GM12878 (cell line): Measurements from ENCODE around the gene CPNE5. TPM values are rescaled to one million over a fixed set of nuclear protein-coding genes. Genes with fewer than 3 reads are reported as not detected.

ENCODE experiments used
- ATAC-seq: fragments of 200-7000 bp; cut with Tn5 transposase; 3 replicates; pipeline ENCODE4 v1.9.1; 2020; ENCODE audit warnings: mild to moderate bottlenecking, moderate library complexity
- BruUV-seq: library from RNA; stranded (reverse); fragments of 400-500 nt; replicated peaks from 2 replicates; lab custom pipeline; 2021; lab: Mats Ljungman, UMichigan
- CTCF ChIA-PET: fragments of 300-600 bp; sonication (Branson Sonifier 250); formaldehyde crosslinking; extraction: SDS; loops from one replicate; lab custom pipeline; 2021; ENCODE audit warnings: inconsistent platforms; lab: Yijun Ruan, JAX
- POLR2A ChIA-PET: fragments of 350-600 bp; formaldehyde crosslinking; extraction: SDS; loops from one replicate; lab custom pipeline; 2021; ENCODE audit warnings: inconsistent platforms; lab: Charles Lee
- RAD21 ChIA-PET: fragments of 300-600 bp; sonication (Branson Sonifier 250); formaldehyde crosslinking; loops from one replicate; lab custom pipeline; 2023; ENCODE audit warnings: antibody characterized with exemption; ENCODE audit not compliant: unreplicated experiment; lab: Charles Lee
- SMC1A ChIA-PET: fragments of 300-600 bp; sonication (Branson Sonifier 250); formaldehyde crosslinking; loops from one replicate; lab custom pipeline; 2023; ENCODE audit not compliant: unreplicated experiment, uncharacterized antibody; lab: Charles Lee
- DNase-seq: peaks from one replicate; pipeline ENCODE4 v3.0.0-alpha.2; 2011; ENCODE audit warnings: low read depth, low spot score
- FAIRE-seq: peaks from 3 replicates; lab custom pipeline; 2011; peaks lifted over from hg19 to GRCh38; lab: Jason Lieb, UNC
- H2AFZ ChIP-seq: 2 replicates; pipeline ENCODE4 v1.6.0; 2011; ENCODE audit warnings: low read depth, low read length, control low read depth; ENCODE audit not compliant: control insufficient read depth
- H3K27ac ChIP-seq: 2 replicates; pipeline ENCODE4 v1.5.1; 2011; ENCODE audit warnings: control low read depth; ENCODE audit not compliant: control insufficient read depth, insufficient read depth
- H3K27me3 ChIP-seq, 2 experiments: replicated peaks in 1 of 2; 2 replicates each; pipeline versions ENCODE4 v1.6.0 to v1.6.1; 2011; ENCODE audit warnings: low read length in 1 of 2; ENCODE audit not compliant: control insufficient read depth in 2 of 2, insufficient read depth in 2 of 2
- H3K36me3 ChIP-seq, 2 experiments: 2 replicates each; pipeline ENCODE4 v1.5.1; 2011; ENCODE audit warnings: low read length in 1 of 2; ENCODE audit not compliant: control insufficient read depth in 2 of 2, insufficient read depth in 2 of 2
- H3K4me1 ChIP-seq: 2 replicates; pipeline ENCODE4 v1.6.1; 2011; ENCODE audit warnings: mild to moderate bottlenecking, low read length, moderate library complexity, mixed read lengths; ENCODE audit not compliant: control insufficient read depth, insufficient read depth
- H3K4me2 ChIP-seq: 2 replicates; pipeline ENCODE4 v1.6.0; 2011; ENCODE audit warnings: control low read depth; ENCODE audit not compliant: control insufficient read depth, insufficient read depth
- H3K4me3 ChIP-seq: fragments of 200-600 bp; sonication (generic); 2 replicates; pipeline ENCODE4 v1.5.1; 2016
- H3K79me2 ChIP-seq: 2 replicates; pipeline ENCODE4 v1.6.0; 2011; ENCODE audit warnings: low read length; ENCODE audit not compliant: control insufficient read depth, insufficient read depth
- H3K9ac ChIP-seq: 2 replicates; pipeline ENCODE4 v1.8.0; 2011; ENCODE audit warnings: low read length, control low read depth, mixed read lengths; ENCODE audit not compliant: control insufficient read depth, insufficient read depth
- H3K9me3 ChIP-seq: replicated peaks from 3 replicates; pipeline ENCODE4 v1.5.1; 2011; ENCODE audit warnings: mild to moderate bottlenecking, low read length; ENCODE audit not compliant: control insufficient read depth, insufficient read depth
- H4K20me1 ChIP-seq: 2 replicates; pipeline ENCODE4 v1.6.0; 2011; ENCODE audit not compliant: control insufficient read depth, insufficient read depth
- BCL11A ChIP-seq: IDR thresholded peaks from 2 replicates; pipeline ENCODE4 v1.6.1; 2011; ENCODE audit warnings: low read depth, low read length
- BHLHE40 ChIP-seq, 2 experiments: fragments of 450-650 bp in 1 of 2; IDR thresholded peaks; 2 replicates each; pipeline ENCODE4 v1.6.1; 2011 to 2017; ENCODE audit warnings: low read depth in 2 of 2, borderline replicate concordance in 1 of 2, improper control_type of control experiment in 1 of 2, low read length in 1 of 2, mild to moderate bottlenecking in 1 of 2
- CBFB ChIP-seq: IDR thresholded peaks from 2 replicates; pipeline ENCODE4 v1.6.1; 2016; ENCODE audit warnings: antibody characterized with exemption, low read depth
- CEBPB ChIP-seq, 2 experiments: fragments of 150-350 bp in 1 of 2; IDR thresholded peaks; 2 replicates each; pipeline ENCODE4 v1.6.1; 2012 to 2014; ENCODE audit warnings: low read depth in 2 of 2, low read length in 2 of 2, borderline replicate concordance in 1 of 2, inconsistent platforms in 1 of 2
- MTA2 ChIP-seq: fragments of 450-650 bp; IDR thresholded peaks from 2 replicates; pipeline ENCODE4 v1.6.1; 2016; ENCODE audit warnings: low read depth, mild to moderate bottlenecking, moderate library complexity
- NKRF ChIP-seq: fragments of 450-650 bp; conservative IDR thresholded peaks from 2 replicates; pipeline ENCODE4 v1.6.1; 2017; ENCODE audit warnings: mild to moderate bottlenecking, moderate library complexity
- NR2F1 ChIP-seq: fragments of 450-650 bp; conservative IDR thresholded peaks from 2 replicates; pipeline ENCODE4 v1.6.1; 2017; ENCODE audit warnings: mild to moderate bottlenecking
- POLR2A ChIP-seq: IDR thresholded peaks from 2 replicates; pipeline ENCODE4 v1.6.1; 2011; ENCODE audit warnings: low read depth, mild to moderate bottlenecking, low read length
- STAT1 ChIP-seq: fragments of 450-650 bp; conservative IDR thresholded peaks from 2 replicates; pipeline ENCODE4 v1.6.1; 2014; ENCODE audit warnings: antibody characterized with exemption, mild to moderate bottlenecking
- WGBS: methylation state at CpG from one replicate; pipeline ENCODE4 v1.1.6; 2016; ENCODE audit warnings: low lambda C conversion rate; ENCODE audit not compliant: insufficient replicate concordance, insufficient coverage; ENCODE audit errors: missing lambda C conversion rate; 5-methylcytosine and 5-hydroxymethylcytosine counted together
- in situ Hi-C: fragments of 300-500 bp; cut with MboI; formaldehyde crosslinking; loops from 9 replicates; pipeline ENCODE4 v1.14.3; 2018; ENCODE audit warnings: mixed read lengths
- intact Hi-C: fragments of 100-400 bp; cut with micrococcal nuclease; formaldehyde crosslinking; loops from one replicate; pipeline ENCODE4 v1.14.2; 2022; ENCODE audit not compliant: unreplicated experiment
- polyA plus RNA-seq, 11 experiments: library from polyadenylated mRNA; depleted of rRNA in 4 of 11; unstranded in 6 of 11; stranded (reverse) in 5 of 11; fragments of >200 nt; fragmentation: Nextera tagmentation in 4 of 11; fragmentation: Illumina TruSeq in 1 of 11; extraction: Ambion mirVana in 4 of 11; extraction: Trizol in 1 of 11; gene quantifications; 1 replicate in 1 of 11; 2 replicates in 10 of 11; pipeline versions ENCODE4 v1.2.1 to v1.2.3, GENCODE V29; 2011 to 2016; ENCODE audit warnings: inconsistent platforms in 2 of 11, missing spikeins in 2 of 11, low read depth in 1 of 11
- total RNA-seq, 4 experiments: library from RNA; depleted of rRNA in 3 of 4; stranded (reverse); fragments of >200 nt in 3 of 4; fragmentation: Illumina TruSeq in 1 of 4; extraction: Trizol in 1 of 4; gene quantifications; 2 replicates each; pipeline versions ENCODE4 v1.2.1 to v1.2.3, GENCODE V29; 2013 to 2021
- TF ChIP-seq, protein P1 (sequence below): fragments of 450-650 bp; IDR thresholded peaks from 2 replicates; pipeline ENCODE4 v1.6.1; 2014; ENCODE audit warnings: mild to moderate bottlenecking
- TF ChIP-seq, protein P2 (sequence below): fragments of 450-650 bp; IDR thresholded peaks from 2 replicates; pipeline ENCODE4 v1.6.1; 2017; ENCODE audit warnings: mild to moderate bottlenecking
- TF ChIP-seq, protein P3 (sequence below), 3 experiments: IDR thresholded peaks in 2 of 3; conservative IDR thresholded peaks in 1 of 3; 2 replicates each; pipeline ENCODE4 v1.5.1; 2011; ENCODE audit warnings: low read depth in 3 of 3, low read length in 3 of 3, mild to moderate bottlenecking in 3 of 3, control low read depth in 2 of 3, moderate library complexity in 2 of 3, inconsistent platforms in 1 of 3, mixed read lengths in 1 of 3; ENCODE audit not compliant: control insufficient read depth in 2 of 3, insufficient read depth in 1 of 3; ENCODE audit errors: extremely low read depth in 1 of 3

Gene CPNE5
- total and polyA plus RNA-seq, 10 of the 15 experiments (the other 5 are each of a cell fraction or from before 2014, with no cell fraction given): 2.4 to 39.1 (median 18.2) TPM

DNA sequence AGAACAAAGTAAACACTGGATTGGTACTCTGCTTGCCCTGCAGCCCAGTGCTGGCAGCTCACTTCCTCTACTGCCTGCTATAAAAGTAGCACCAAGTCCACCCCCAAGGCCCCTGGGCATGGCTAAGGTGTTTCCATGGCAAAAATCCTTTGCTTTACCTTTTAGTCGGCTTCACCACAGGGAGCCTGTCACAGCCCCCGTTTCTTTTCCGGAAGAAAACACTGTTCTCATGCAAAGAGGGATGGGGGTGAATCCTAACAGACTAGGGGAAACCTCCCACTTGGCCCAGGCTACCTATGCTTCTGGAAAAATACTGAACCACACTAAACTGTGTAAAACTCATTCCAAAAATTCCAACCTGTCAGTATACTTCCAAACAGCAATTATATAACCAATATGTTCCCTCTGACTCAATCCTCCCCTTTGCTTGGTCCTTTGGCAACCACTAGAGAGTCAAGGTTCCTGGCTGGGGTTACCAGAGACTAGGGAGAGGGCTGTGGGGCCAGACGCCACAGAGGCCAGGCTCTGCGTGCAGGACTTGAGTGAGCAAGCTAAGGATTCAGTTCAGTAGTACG lies 19.2 kb upstream of the CPNE5 start:
- POLR2A ChIA-PET: interaction anchor here (0.6 kb wide), 1 partner anchor 99 kb away, joined by 3 read pairs; no protein-coding TSS in a partner anchor
- H3K4me1 ChIP-seq: no peaks in the 10 kb centered on the region
- no peak for ATAC-seq
- no peak overlapping the region for H3K4me3 ChIP-seq
- H3K9me3 ChIP-seq: no peaks in the 10 kb centered on the region
- BruUV-seq: no TSS peak
- in situ Hi-C loops: no loop called here
- FAIRE-seq: no peak
- peaks cover 2% of the 10 kb centered on the region; the same call in 1 of the 2 replicates for H3K79me2 ChIP-seq
- no peak overlapping the region for H2AFZ ChIP-seq
- intact Hi-C loops: loop anchor here (10.0 kb wide), 1 partner anchor 234 kb away; no protein-coding TSS in a partner anchor
- TF ChIP-seq, protein P1, sequence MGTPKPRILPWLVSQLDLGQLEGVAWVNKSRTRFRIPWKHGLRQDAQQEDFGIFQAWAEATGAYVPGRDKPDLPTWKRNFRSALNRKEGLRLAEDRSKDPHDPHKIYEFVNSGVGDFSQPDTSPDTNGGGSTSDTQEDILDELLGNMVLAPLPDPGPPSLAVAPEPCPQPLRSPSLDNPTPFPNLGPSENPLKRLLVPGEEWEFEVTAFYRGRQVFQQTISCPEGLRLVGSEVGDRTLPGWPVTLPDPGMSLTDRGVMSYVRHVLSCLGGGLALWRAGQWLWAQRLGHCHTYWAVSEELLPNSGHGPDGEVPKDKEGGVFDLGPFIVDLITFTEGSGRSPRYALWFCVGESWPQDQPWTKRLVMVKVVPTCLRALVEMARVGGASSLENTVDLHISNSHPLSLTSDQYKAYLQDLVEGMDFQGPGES: no peak
- TF ChIP-seq CEBPB (IDR thresholded peaks at IDR 0.05; ENCODE audit: borderline replicate concordance in 1 of 2, low read depth in 2 of 2, low read length in 2 of 2) (no peak), NKRF (no peak), BCL11A (no peak), BHLHE40 (IDR thresholded peaks at IDR 0.05; ENCODE audit: borderline replicate concordance in 1 of 2, low read depth in 2 of 2, low read length in 1 of 2) (no peak), MTA2 (no peak), STAT1 (no peak), NR2F1 (no peak), CBFB (no peak), POLR2A (no peak)
- TF ChIP-seq, protein P2, sequence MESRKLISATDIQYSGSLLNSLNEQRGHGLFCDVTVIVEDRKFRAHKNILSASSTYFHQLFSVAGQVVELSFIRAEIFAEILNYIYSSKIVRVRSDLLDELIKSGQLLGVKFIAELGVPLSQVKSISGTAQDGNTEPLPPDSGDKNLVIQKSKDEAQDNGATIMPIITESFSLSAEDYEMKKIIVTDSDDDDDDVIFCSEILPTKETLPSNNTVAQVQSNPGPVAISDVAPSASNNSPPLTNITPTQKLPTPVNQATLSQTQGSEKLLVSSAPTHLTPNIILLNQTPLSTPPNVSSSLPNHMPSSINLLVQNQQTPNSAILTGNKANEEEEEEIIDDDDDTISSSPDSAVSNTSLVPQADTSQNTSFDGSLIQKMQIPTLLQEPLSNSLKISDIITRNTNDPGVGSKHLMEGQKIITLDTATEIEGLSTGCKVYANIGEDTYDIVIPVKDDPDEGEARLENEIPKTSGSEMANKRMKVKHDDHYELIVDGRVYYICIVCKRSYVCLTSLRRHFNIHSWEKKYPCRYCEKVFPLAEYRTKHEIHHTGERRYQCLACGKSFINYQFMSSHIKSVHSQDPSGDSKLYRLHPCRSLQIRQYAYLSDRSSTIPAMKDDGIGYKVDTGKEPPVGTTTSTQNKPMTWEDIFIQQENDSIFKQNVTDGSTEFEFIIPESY: no peak
- TF ChIP-seq, protein P3, sequence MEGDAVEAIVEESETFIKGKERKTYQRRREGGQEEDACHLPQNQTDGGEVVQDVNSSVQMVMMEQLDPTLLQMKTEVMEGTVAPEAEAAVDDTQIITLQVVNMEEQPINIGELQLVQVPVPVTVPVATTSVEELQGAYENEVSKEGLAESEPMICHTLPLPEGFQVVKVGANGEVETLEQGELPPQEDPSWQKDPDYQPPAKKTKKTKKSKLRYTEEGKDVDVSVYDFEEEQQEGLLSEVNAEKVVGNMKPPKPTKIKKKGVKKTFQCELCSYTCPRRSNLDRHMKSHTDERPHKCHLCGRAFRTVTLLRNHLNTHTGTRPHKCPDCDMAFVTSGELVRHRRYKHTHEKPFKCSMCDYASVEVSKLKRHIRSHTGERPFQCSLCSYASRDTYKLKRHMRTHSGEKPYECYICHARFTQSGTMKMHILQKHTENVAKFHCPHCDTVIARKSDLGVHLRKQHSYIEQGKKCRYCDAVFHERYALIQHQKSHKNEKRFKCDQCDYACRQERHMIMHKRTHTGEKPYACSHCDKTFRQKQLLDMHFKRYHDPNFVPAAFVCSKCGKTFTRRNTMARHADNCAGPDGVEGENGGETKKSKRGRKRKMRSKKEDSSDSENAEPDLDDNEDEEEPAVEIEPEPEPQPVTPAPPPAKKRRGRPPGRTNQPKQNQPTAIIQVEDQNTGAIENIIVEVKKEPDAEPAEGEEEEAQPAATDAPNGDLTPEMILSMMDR (IDR thresholded peaks at IDR 0.05 in 2 of 3, conservative IDR thresholded peaks at IDR 0.05 in 1 of 3; ENCODE audit: control insufficient read depth in 2 of 3, extremely low read depth in 1 of 3, insufficient read depth in 1 of 3, low read depth in 3 of 3, low read length in 3 of 3): no peak
- TF ChIP-seq, all 136 proteins: peak for 0
- Histone ChIP-seq H3K27me3 (no peaks in the 10 kb centered on the region), H3K27ac (no peak overlapping the region), H3K36me3 (peaks cover 13 to 18% of the 10 kb centered on the region in 2 experiments; a peak in 3 of 4 replicates), H4K20me1 (no peaks in the 10 kb centered on the region), H3K4me2 (no peak overlapping the region), H3K9ac (no peak overlapping the region)
- ChIA-PET CTCF (no interaction called here), SMC1A (no interaction called here), RAD21 (no interaction called here)
- DNase-seq: no peak
- 96% methylated on average over 6 of the region's 6 CpGs for WGBS
